Posterior cingulate gyrus (tissue), 11 donors: ENCODE measurements around the gene BLMH.
A peak's percentile ranks its signal among the peaks of the same experiment; 100 is the strongest.
"Not testable (repeated sequence)": the region's sequence is repeated elsewhere in the genome, so short reads cannot be mapped to it uniquely, and the experiment has no call there.

ENCODE experiments used
- DNase-seq, 10 donors: peaks; one replicate each; pipeline versions ENCODE4 v3.0.0 to v3.0.0-alpha.2; 2020 to 2021; ENCODE audit warnings: mixed read lengths in 3 of 10
- intact Hi-C: fragments of 100-400 bp; cut with DNase I; formaldehyde crosslinking; loops from one replicate; pipeline ENCODE4 v1.15.1; 2023

The BLMH gene

GRCh38 chr17:30232824-30233427 lies 58.8 kb downstream of the BLMH start:
- DNase-seq = peak in 1 of 10 donors; percentile 42
- intact Hi-C loops = loop anchor here (10.0 kb wide), 1 partner anchor 108 kb away; no protein-coding TSS in a partner anchor

GRCh38 chr17:30232015-30232823 lies 59.5 kb downstream of the BLMH start:
- intact Hi-C loops = loop anchor here (10.0 kb wide), 1 partner anchor 107 kb away; no protein-coding TSS in a partner anchor
- DNase-seq = peak in 1 of 10 donors; percentile 58

- intact Hi-C loops = loop anchor here (10.0 kb wide), 1 partner anchor 106 kb away; no protein-coding TSS in a partner anchor
These were observed 61.1 kb downstream of the BLMH start for GRCh38 chr17:30230596-30231125.

GRCh38 chr17:30230009-30230408 lies 61.7 kb downstream of the BLMH start:
- DNase-seq = not testable (repeated sequence)
- intact Hi-C loops = loop anchor here (10.0 kb wide), 1 partner anchor 105 kb away; no protein-coding TSS in a partner anchor

More at GRCh38 chr17:30230596-30231125, 61.1 kb downstream of the BLMH start:
- DNase-seq = peak in 1 of 10 donors; percentile 15

DNA sequence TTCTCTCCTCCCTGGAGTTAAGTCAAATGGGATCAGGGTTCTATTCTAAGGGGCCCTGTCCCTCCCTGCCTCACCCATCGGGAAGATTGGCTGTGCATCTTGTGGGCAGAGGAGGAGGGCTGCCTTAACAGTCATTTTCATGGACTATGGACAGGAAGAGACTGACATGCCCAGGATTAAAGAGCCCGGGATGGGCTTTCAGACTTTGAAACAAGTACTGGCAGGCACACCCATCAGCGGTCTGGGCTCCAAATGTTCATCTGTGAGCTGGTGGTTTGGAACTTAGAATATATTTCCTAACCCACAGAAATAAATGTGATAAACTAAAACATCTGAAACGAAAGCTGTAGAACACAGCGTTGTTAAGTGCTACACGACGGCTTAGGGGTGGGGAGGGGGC lies 62.7 kb downstream of the BLMH start:
- DNase-seq = peak in 1 of 10 donors; percentile 66
- intact Hi-C loops = no loop called here

DNA sequence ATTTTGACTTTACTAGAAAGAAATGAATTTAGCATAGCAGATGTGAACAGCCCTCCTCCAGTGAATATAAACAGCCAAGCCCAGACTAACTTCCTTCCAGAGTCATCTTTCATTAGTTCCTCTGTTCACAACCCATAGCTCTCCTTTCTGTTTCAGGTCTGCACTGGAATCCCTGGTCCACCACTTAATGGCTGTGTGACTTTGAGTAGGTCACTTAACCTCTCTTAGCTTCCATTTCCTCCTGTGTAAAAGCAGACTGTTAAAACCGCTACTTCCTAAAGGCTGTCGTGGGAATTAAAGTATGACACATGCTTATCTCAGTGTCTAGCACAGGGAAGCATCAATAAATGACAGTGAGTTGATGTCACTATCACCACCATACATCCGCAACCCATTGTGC lies 63.7 kb downstream of the BLMH start:
- intact Hi-C loops = no loop called here
- no peak for DNase-seq

DNA sequence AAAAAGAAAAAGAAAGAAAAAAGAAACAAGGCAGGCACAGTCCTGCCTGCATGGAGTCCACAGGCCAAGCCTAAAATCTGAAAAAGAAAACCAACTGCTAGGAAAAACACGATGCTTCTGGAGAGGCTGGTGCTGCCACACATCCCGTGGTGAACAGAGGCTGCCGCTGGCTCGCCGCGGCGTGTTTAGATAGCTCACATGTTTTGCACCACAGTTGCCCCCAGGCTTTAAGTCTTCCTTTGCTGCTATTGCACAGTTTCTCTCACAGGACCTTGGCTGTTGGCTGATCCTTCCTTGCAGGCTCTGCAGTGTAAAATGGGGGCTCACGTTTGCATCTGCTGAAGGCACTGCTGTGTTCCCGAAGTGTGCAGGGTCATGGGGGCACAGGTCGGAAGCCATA lies 64.9 kb downstream of the BLMH start:
- intact Hi-C loops = no loop called here
- DNase-seq = no peak

DNA sequence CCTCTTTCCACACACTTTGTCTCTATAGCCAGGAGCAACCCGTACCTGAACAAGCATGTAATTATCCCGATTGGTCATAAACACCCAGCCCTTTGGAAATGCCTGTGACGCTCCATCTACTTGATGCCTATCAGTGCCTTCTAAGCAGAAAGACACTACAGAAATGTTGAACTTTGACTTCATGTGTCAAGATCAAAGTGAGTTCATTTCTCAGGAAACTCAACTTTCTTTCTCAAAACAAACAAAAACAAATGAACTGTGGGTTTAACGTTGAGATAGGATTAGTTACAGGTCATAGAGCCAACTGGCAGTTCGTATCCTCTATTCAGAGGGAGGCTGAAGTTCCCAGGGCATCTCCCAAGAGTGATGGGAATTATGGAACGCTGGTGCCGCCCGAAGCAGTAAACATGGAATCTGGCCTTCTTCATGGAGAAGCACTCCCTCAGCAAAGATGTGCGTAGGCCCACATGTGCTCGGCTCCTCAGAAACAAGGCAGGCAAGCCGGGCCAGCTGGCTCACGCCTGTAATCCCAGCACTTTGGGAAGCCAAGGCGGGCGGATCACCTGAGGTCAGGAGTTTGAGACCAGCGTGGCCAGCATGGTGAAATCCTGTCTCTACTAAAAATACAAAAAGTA lies 65.7 kb downstream of the BLMH start:
- no peak for DNase-seq
- intact Hi-C loops = no loop called here

DNA sequence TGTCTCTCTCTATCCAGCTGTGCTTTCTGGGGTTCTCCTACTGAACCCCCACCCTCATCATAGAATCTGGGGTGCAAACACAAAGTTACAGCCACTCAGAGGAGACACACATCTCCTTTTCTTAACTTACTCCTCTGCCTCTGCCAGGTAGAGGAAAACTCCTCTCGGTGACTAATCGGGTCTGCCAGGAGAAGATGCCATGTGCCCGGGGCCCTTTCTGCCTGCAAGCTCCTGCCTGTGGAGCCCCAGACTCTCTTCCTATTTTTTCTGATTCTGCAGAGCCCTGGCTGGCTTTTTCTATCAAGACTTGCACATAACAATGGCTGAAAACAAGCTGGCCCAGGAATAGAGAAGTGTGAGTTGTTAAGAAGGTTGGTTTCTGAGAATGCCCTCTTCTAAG lies 66.6 kb downstream of the BLMH start:
- no peak for DNase-seq
- intact Hi-C loops = no loop called here

DNA sequence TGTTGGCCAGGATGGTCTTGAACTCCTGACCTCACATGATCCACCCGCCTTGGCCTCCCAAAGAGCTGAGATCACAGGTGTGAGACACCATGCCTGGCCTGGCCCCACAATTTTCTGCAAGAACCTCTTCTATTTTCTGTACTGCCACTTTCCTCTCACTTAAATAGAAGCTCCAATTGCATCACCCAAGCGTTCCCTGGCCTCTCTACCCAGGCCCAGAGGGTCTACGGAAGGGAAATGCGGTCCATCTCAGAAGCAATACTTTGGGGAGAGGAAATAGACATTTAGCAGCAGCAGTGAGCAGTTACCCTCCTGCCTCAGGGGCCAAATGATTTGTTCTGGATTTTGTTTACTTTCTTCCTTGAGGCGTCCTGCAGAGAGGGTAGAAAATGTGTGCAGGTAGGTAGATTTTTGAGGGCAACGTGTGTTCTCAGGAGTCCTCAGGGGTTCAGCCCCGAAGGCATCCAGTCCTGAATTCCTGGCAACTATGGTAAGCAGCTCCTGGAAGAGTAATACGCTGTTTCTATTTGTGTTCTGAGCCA lies 67.3 kb downstream of the BLMH start:
- no peak for DNase-seq
- intact Hi-C loops = no loop called here

- intact Hi-C loops = no loop called here
- DNase-seq = no peak
These were observed 69.0 kb downstream of the BLMH start for GRCh38 chr17:30222721-30223175.

GRCh38 chr17:30222251-30222650 lies 69.5 kb downstream of the BLMH start:
- DNase-seq = no peak
- intact Hi-C loops = no loop called here

DNA sequence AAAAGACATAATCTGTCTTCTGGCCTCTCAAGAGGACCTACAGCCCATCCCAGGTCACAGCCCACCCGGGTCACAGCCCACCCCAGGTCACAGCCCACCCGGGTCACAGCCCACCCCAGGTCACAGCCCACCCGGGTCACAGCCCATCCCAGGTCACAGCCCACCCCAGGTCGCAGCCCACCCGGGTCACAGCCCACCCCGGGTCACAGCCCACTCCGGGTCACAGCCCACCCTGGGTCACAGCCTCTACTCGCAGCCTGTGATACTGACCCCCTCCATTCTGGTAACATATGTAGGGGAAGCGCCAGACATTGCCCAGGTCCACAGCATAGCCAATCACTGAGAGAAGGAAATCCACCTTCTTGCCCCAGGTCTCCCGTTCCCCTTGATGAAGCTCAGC lies 70.4 kb downstream of the BLMH start:
- intact Hi-C loops = no loop called here
- DNase-seq = no peak

- intact Hi-C loops = no loop called here
- DNase-seq = no peak
These were observed 71.3 kb downstream of the BLMH start for GRCh38 chr17:30220414-30220813.

- intact Hi-C loops = no loop called here
- DNase-seq = no peak
These were observed 71.9 kb downstream of the BLMH start for GRCh38 chr17:30219833-30220232.

- DNase-seq = no peak
- intact Hi-C loops = no loop called here
These were observed 72.4 kb downstream of the BLMH start for GRCh38 chr17:30219315-30219714.

- DNase-seq = no peak
- intact Hi-C loops = no loop called here
These were observed 72.9 kb downstream of the BLMH start for GRCh38 chr17:30218799-30219198.

DNA sequence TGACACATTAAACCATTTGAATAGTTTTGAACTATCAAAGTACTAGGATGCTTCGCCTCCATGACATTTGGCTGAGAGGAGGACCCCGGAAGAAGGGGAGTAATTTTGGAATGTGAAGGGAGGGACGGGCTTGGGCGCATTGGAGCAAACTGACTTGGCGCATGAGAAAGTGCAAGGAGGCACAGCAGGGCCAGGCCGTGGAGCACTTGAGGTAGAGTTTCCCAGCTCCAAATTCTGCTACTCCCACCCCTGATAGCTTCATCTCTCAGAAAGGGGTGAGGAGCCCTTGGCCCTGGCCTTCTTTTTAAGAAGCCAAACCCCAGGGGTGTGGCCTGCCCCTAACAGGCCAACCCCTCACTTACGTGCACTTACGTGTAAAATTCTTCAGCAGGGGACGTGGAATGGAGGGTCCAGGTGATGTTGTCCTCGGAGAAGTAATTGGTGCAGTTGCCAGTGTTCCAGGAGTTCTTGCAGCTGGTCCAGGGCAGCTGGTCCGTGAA lies 73.9 kb downstream of the BLMH start:
- no peak for DNase-seq
- intact Hi-C loops = no loop called here

- no peak for DNase-seq
- intact Hi-C loops = no loop called here
These were observed 74.7 kb downstream of the BLMH start for GRCh38 chr17:30217054-30217453.

DNA sequence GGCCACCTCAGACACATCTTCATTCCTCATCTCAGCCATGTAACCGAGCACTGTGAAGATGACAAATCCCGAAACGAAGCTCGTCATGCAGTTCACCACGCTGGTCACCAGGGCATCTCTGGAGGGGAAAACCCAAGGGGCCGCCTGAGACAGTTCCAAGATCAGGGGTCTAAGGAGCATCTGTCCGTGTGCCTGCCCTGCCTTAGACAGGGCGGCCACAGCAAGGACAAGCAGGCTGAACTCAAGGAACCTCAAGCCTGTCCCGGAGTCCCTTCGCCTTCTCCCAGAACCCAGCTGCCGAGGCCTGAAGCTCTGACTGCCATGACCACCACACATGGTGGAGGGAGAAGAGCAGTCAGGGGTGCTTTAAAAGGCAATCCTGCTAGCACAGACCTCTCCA lies 79.0 kb downstream of the BLMH start:
- intact Hi-C loops = no loop called here

GRCh38 chr17:30211371-30211770 lies 80.4 kb downstream of the BLMH start:
- intact Hi-C loops = no loop called here
- no peak for DNase-seq

More for the DNA sequence above, 79.0 kb downstream of the BLMH start:
- no peak for DNase-seq
